PC-3 (cell line): ENCODE data around the gene TMPRSS2.

Experiments
- EZH2 ChIP-seq: fragments of 300-600 bp; sonication (generic); IDR thresholded peaks from one replicate; pipeline ENCODE4 v1.6.1; 2017; ENCODE audit warnings: antibody characterized with exemption, mild to moderate bottlenecking, low read length; ENCODE audit not compliant: unreplicated experiment
- EZH2phosphoT487 ChIP-seq: fragments of 300-600 bp; sonication (generic); IDR thresholded peaks from 2 replicates; pipeline ENCODE4 v1.6.1; 2018; ENCODE audit warnings: mild to moderate bottlenecking, antibody characterized with exemption, low read length, borderline replicate concordance
- TF ChIP-seq, protein P1 (sequence below): fragments of 300-600 bp; sonication (generic); conservative IDR thresholded peaks from 2 replicates; pipeline ENCODE4 v1.5.1; 2017; ENCODE audit warnings: antibody characterized with exemption, low read depth, mild to moderate bottlenecking, low read length

DNA sequence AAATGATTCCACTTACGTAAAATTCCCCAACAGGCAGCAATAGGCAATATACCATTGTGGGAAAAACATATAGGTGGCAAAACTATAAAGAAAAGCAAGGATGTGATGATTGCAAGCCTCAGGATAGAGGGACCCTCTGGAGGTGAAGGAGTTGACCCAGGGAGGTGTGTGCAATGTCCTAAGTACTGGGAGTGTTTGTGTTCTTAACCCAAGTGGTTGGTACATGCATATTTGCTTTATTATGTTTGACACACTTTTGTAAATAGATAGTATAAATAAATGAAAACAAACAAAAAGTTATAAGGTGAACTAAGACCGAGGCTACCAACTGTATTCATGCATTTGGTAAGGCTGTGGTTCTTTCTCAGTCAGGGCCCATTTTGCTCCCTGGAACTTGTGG, 74.4 kb downstream of the TMPRSS2 start:
- TF ChIP-seq, protein P1, sequence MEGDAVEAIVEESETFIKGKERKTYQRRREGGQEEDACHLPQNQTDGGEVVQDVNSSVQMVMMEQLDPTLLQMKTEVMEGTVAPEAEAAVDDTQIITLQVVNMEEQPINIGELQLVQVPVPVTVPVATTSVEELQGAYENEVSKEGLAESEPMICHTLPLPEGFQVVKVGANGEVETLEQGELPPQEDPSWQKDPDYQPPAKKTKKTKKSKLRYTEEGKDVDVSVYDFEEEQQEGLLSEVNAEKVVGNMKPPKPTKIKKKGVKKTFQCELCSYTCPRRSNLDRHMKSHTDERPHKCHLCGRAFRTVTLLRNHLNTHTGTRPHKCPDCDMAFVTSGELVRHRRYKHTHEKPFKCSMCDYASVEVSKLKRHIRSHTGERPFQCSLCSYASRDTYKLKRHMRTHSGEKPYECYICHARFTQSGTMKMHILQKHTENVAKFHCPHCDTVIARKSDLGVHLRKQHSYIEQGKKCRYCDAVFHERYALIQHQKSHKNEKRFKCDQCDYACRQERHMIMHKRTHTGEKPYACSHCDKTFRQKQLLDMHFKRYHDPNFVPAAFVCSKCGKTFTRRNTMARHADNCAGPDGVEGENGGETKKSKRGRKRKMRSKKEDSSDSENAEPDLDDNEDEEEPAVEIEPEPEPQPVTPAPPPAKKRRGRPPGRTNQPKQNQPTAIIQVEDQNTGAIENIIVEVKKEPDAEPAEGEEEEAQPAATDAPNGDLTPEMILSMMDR = no peak
- TF ChIP-seq EZH2 = no peak
- no peak for TF ChIP-seq EZH2phosphoT487
